Kidney epithelial cell (primary cell): Measurements from ENCODE around the gene TYRO3. TPM values are rescaled to one million over a fixed set of nuclear protein-coding genes. Genes with fewer than 3 reads are reported as not detected.

ENCODE experiments used
- DNase-seq: peaks from one replicate; pipeline ENCODE4 v3.0.0-alpha.2; 2010; ENCODE audit warnings: low read depth
- H3K27me3 ChIP-seq: 2 replicates; pipeline ENCODE4 v1.6.0; 2011; ENCODE audit warnings: low read length; ENCODE audit not compliant: control insufficient read depth, insufficient read depth
- H3K36me3 ChIP-seq: 2 replicates; pipeline ENCODE4 v1.5.1; 2011; ENCODE audit warnings: low read length; ENCODE audit not compliant: control insufficient read depth, insufficient read depth
- H3K4me3 ChIP-seq: 2 replicates; pipeline ENCODE4 v1.5.1; 2011; ENCODE audit warnings: low read depth, mild to moderate bottlenecking, control low read depth, low read length
- total RNA-seq: library from RNA; depleted of rRNA; stranded (reverse); fragments of >200 nt; gene quantifications from 2 replicates; pipeline ENCODE4 v1.2.3, GENCODE V29; 2015
- TF ChIP-seq, protein P1 (sequence below): IDR thresholded peaks from 2 replicates; pipeline ENCODE4 v1.5.1; 2011; ENCODE audit warnings: mild to moderate bottlenecking, moderate library complexity, low read length, control low read depth, inconsistent platforms; ENCODE audit not compliant: insufficient read depth, poor library complexity, severe bottlenecking

TYRO3 gene
- total RNA-seq, 1 donor from 2014 or later, result 5.2 TPM

GRCh38 chr15:41630616-41631217 lies 71.7 kb downstream of the TYRO3 start:
- no peak for DNase-seq
- H3K36me3 ChIP-seq, result no peaks in the 10 kb centered on the region
- TF ChIP-seq, protein P1, sequence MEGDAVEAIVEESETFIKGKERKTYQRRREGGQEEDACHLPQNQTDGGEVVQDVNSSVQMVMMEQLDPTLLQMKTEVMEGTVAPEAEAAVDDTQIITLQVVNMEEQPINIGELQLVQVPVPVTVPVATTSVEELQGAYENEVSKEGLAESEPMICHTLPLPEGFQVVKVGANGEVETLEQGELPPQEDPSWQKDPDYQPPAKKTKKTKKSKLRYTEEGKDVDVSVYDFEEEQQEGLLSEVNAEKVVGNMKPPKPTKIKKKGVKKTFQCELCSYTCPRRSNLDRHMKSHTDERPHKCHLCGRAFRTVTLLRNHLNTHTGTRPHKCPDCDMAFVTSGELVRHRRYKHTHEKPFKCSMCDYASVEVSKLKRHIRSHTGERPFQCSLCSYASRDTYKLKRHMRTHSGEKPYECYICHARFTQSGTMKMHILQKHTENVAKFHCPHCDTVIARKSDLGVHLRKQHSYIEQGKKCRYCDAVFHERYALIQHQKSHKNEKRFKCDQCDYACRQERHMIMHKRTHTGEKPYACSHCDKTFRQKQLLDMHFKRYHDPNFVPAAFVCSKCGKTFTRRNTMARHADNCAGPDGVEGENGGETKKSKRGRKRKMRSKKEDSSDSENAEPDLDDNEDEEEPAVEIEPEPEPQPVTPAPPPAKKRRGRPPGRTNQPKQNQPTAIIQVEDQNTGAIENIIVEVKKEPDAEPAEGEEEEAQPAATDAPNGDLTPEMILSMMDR, result no peak
- no peak overlapping the region for H3K4me3 ChIP-seq
- no peaks in the 10 kb centered on the region for H3K27me3 ChIP-seq

GRCh38 chr15:41631880-41632470 lies 73.0 kb downstream of the TYRO3 start:
- TF ChIP-seq, protein P1, result no peak
- no peak for DNase-seq
- Histone ChIP-seq H3K4me3 (no peak overlapping the region), H3K36me3 (no peaks in the 10 kb centered on the region), H3K27me3 (no peaks in the 10 kb centered on the region)

Other genes starting within 250 kb of the TYRO3 start
- 2.7 and 4.4 TPM in 2 replicates for gene OIP5, start 226.6 kb upstream of the TYRO3 start, total RNA-seq
- 15.1 and 21.3 TPM in 2 replicates for gene NUSAP1, start 226.3 kb upstream of the TYRO3 start, total RNA-seq
- 18.2 and 27.3 TPM in 2 replicates for gene NDUFAF1, start 156.7 kb upstream of the TYRO3 start, total RNA-seq
- gene RTF1, start 142.1 kb upstream of the TYRO3 start, total RNA-seq, result 21.3 and 27.9 TPM in 2 replicates
- gene ITPKA, start 65.3 kb upstream of the TYRO3 start, total RNA-seq, result 115 and 117 TPM in 2 replicates
- gene LTK, start 45.4 kb upstream of the TYRO3 start, total RNA-seq, result 7.9 and 11.5 TPM in 2 replicates
- gene RPAP1, start 15.0 kb upstream of the TYRO3 start, total RNA-seq, result 30.8 and 48.9 TPM in 2 replicates
- 39.6 and 43.1 TPM in 2 replicates for gene MGA, start 101.2 kb downstream of the TYRO3 start, total RNA-seq
- gene MAPKBP1, start 215.3 kb downstream of the TYRO3 start, total RNA-seq, result 11.9 and 16.5 TPM in 2 replicates